ENCODE results near the gene TMEM126B.
"Not testable (repeated sequence)": the region's sequence is repeated elsewhere in the genome, so short reads cannot be mapped to it uniquely, and the experiment has no call there.

TMEM126B gene

GRCh38 chr11:85663080-85663752 lies 34.8 kb downstream of the TMEM126B start:
- Mint-ChIP-seq H3K36me3 (ENCODE audit: low read depth) (peaks cover 63% of the 10 kb centered on the region), H3K27ac (peak overlapping the region; percentile 98), H3K4me1 (ENCODE audit: low read depth) (peaks cover 45% of the 10 kb centered on the region), H3K27me3 (no peaks in the 10 kb centered on the region), H3K4me3 (peak overlapping the region; percentile 99), H3K9me3 (no peaks in the 10 kb centered on the region)
- no peak for DNase-seq

GRCh38 chr11:85663753-85664614 lies 35.6 kb downstream of the TMEM126B start:
- H3K27me3 Mint-ChIP-seq: no peaks in the 10 kb centered on the region
- no peaks in the 10 kb centered on the region for H3K9me3 Mint-ChIP-seq
- peaks cover 56% of the 10 kb centered on the region for H3K36me3 Mint-ChIP-seq (ENCODE audit: low read depth)
- H3K4me3 Mint-ChIP-seq: peak overlapping the region; percentile 99
- peak; percentile 89 for DNase-seq
- H3K4me1 Mint-ChIP-seq (ENCODE audit: low read depth): peaks cover 38% of the 10 kb centered on the region
- peak overlapping the region; percentile 98 for H3K27ac Mint-ChIP-seq

GRCh38 chr11:85664615-85665481 lies 36.5 kb downstream of the TMEM126B start, which contains the start of gene CREBZF:
Gene CREBZF (minus strand): TSS chr11:85665129. CDS start chr11:85664875, 254 bp downstream.
- H3K36me3 Mint-ChIP-seq (ENCODE audit: low read depth): peaks cover 47% of the 10 kb centered on the region
- DNase-seq: peak; percentile 96
- no peaks in the 10 kb centered on the region for H3K27me3 Mint-ChIP-seq
- H3K9me3 Mint-ChIP-seq: no peaks in the 10 kb centered on the region
- peak within 1 kb of the TSS; percentile 98 for H3K27ac Mint-ChIP-seq
- H3K4me1 Mint-ChIP-seq (ENCODE audit: low read depth): peaks cover 30% of the 10 kb centered on the region
- H3K4me3 Mint-ChIP-seq: peak within 1 kb of the TSS; percentile 99

GRCh38 chr11:85665733-85666132 lies 37.3 kb downstream of the TMEM126B start:
- H3K4me1 Mint-ChIP-seq (ENCODE audit: low read depth): peaks cover 21% of the 10 kb centered on the region
- H3K27ac Mint-ChIP-seq: peak overlapping the region; percentile 98
- no peak for DNase-seq

GRCh38 chr11:85666687-85667086 lies 38.3 kb downstream of the TMEM126B start:
- Mint-ChIP-seq H3K4me3 (no peak overlapping the region), H3K9me3 (no peaks in the 10 kb centered on the region), H3K27ac (no peak overlapping the region), H3K36me3 (ENCODE audit: low read depth) (peaks cover 28% of the 10 kb centered on the region), H3K27me3 (no peaks in the 10 kb centered on the region), H3K4me1 (ENCODE audit: low read depth) (peaks cover 12% of the 10 kb centered on the region)
- DNase-seq: no peak

More at GRCh38 chr11:85665733-85666132, 37.3 kb downstream of the TMEM126B start:
- Mint-ChIP-seq H3K27me3 (no peaks in the 10 kb centered on the region), H3K9me3 (no peaks in the 10 kb centered on the region), H3K36me3 (ENCODE audit: low read depth) (peaks cover 38% of the 10 kb centered on the region), H3K4me3 (peak overlapping the region; percentile 99)

- H3K4me1 Mint-ChIP-seq (ENCODE audit: low read depth): peaks cover 13% of the 10 kb centered on the region
- peaks cover 15% of the 10 kb centered on the region for H3K36me3 Mint-ChIP-seq (ENCODE audit: low read depth)
- DNase-seq: no peak
- H3K27me3 Mint-ChIP-seq: no peaks in the 10 kb centered on the region
- H3K4me3 Mint-ChIP-seq: no peak overlapping the region
- no peaks in the 10 kb centered on the region for H3K9me3 Mint-ChIP-seq
- H3K27ac Mint-ChIP-seq: no peak overlapping the region
These were observed 39.8 kb downstream of the TMEM126B start for GRCh38 chr11:85668157-85668556.

GRCh38 chr11:85670949-85671663 lies 42.7 kb downstream of the TMEM126B start:
- H3K27me3 Mint-ChIP-seq; H3K4me3 Mint-ChIP-seq; H3K4me1 Mint-ChIP-seq (ENCODE audit: low read depth); H3K9me3 Mint-ChIP-seq; DNase-seq; H3K36me3 Mint-ChIP-seq (ENCODE audit: low read depth); H3K27ac Mint-ChIP-seq: not testable (repeated sequence)

GRCh38 chr11:85672105-85672902 lies 43.9 kb downstream of the TMEM126B start:
- Mint-ChIP-seq H3K27me3 (no peaks in the 10 kb centered on the region), H3K9me3 (no peaks in the 10 kb centered on the region), H3K27ac (no peak overlapping the region), H3K4me1 (ENCODE audit: low read depth) (peaks cover 8% of the 10 kb centered on the region), H3K4me3 (no peak overlapping the region), H3K36me3 (ENCODE audit: low read depth) (no peaks in the 10 kb centered on the region)
- no peak for DNase-seq

- DNase-seq: no peak
- Mint-ChIP-seq H3K4me3 (no peak overlapping the region), H3K27ac (no peak overlapping the region)
These were observed 45.0 kb downstream of the TMEM126B start for GRCh38 chr11:85673393-85673792.

GRCh38 chr11:85679576-85679975 lies 51.2 kb downstream of the TMEM126B start:
- Mint-ChIP-seq H3K27me3 (no peaks in the 10 kb centered on the region), H3K4me1 (ENCODE audit: low read depth) (peaks cover 17% of the 10 kb centered on the region), H3K27ac (no peak overlapping the region), H3K4me3 (no peak overlapping the region), H3K9me3 (no peaks in the 10 kb centered on the region), H3K36me3 (ENCODE audit: low read depth) (no peaks in the 10 kb centered on the region)
- no peak for DNase-seq

More at GRCh38 chr11:85673393-85673792, 45.0 kb downstream of the TMEM126B start:
- H3K27me3 Mint-ChIP-seq: no peaks in the 10 kb centered on the region
- H3K4me1 Mint-ChIP-seq (ENCODE audit: low read depth): peaks cover 8% of the 10 kb centered on the region
- H3K36me3 Mint-ChIP-seq (ENCODE audit: low read depth): no peaks in the 10 kb centered on the region
- no peaks in the 10 kb centered on the region for H3K9me3 Mint-ChIP-seq

- no peak for DNase-seq
- Mint-ChIP-seq H3K27me3 (no peaks in the 10 kb centered on the region), H3K9me3 (no peaks in the 10 kb centered on the region), H3K27ac (no peak overlapping the region), H3K4me1 (ENCODE audit: low read depth) (peaks cover 17% of the 10 kb centered on the region), H3K4me3 (no peak overlapping the region), H3K36me3 (ENCODE audit: low read depth) (no peaks in the 10 kb centered on the region)
These were observed 52.5 kb downstream of the TMEM126B start for GRCh38 chr11:85680897-85681296.

GRCh38 chr11:85682330-85683305 lies 54.2 kb downstream of the TMEM126B start:
- DNase-seq: peak; percentile 80
- H3K4me3 Mint-ChIP-seq: peak overlapping the region; percentile 78
- H3K36me3 Mint-ChIP-seq (ENCODE audit: low read depth): no peaks in the 10 kb centered on the region
- H3K4me1 Mint-ChIP-seq (ENCODE audit: low read depth): peaks cover 17% of the 10 kb centered on the region
- peak overlapping the region; percentile 90 for H3K27ac Mint-ChIP-seq
- no peaks in the 10 kb centered on the region for H3K9me3 Mint-ChIP-seq
- H3K27me3 Mint-ChIP-seq: no peaks in the 10 kb centered on the region

Data from activated T-cell treated with anti-CD3 and anti-CD28 coated beads, Interleukin-2, amount 50 U/mL, for 24 hours (primary cell).